Tibial nerve (tissue), 4 donors: ENCODE measurements around the gene DYDC2.

ENCODE experiments used
- EP300 ChIP-seq, 2 donors: sonication (generic); formaldehyde crosslinking; IDR thresholded peaks; one replicate each; pipeline ENCODE4 v1.6.1; 2017; ENCODE audit warnings: antibody characterized with exemption in 2 of 2, mild to moderate bottlenecking in 1 of 2
- POLR2A ChIP-seq, 2 donors: fragments of 450-650 bp; IDR thresholded peaks; one replicate each; pipeline ENCODE4 v1.6.1; 2017; ENCODE audit warnings: antibody characterized with exemption in 2 of 2, mild to moderate bottlenecking in 2 of 2, moderate library complexity in 2 of 2
- TF ChIP-seq, protein P1 (sequence below), 5 experiments: fragments of 200-600 bp in 3 of 5; fragments of 450-650 bp in 2 of 5; sonication (generic) in 3 of 5; IDR thresholded peaks; one replicate each; pipeline ENCODE4 v1.5.1; 2016 to 2019; ENCODE audit warnings: antibody characterized with exemption in 5 of 5, mild to moderate bottlenecking in 3 of 5, moderate library complexity in 2 of 5

DNA sequence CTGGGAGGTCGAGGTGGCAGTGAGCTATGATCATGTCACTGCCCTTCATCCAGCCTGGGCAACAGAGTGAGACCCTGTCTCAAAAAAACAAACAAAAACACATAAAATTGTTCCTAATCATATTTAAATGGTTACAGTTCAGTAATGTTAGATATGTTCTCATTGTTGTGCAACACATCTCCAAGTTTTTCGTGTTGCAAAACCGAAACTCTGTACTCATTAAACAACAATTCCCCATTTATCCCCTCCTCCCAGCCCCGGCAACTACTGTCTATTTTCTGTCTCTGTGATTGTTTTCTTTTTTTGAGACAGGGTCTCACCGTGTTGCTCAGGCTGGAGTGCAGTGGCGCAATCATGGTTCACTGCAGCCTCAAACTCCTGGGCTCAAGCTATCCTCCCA, 35.7 kb downstream of the DYDC2 start:
- TF ChIP-seq, protein P1, sequence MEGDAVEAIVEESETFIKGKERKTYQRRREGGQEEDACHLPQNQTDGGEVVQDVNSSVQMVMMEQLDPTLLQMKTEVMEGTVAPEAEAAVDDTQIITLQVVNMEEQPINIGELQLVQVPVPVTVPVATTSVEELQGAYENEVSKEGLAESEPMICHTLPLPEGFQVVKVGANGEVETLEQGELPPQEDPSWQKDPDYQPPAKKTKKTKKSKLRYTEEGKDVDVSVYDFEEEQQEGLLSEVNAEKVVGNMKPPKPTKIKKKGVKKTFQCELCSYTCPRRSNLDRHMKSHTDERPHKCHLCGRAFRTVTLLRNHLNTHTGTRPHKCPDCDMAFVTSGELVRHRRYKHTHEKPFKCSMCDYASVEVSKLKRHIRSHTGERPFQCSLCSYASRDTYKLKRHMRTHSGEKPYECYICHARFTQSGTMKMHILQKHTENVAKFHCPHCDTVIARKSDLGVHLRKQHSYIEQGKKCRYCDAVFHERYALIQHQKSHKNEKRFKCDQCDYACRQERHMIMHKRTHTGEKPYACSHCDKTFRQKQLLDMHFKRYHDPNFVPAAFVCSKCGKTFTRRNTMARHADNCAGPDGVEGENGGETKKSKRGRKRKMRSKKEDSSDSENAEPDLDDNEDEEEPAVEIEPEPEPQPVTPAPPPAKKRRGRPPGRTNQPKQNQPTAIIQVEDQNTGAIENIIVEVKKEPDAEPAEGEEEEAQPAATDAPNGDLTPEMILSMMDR (IDR thresholded peaks at IDR 0.05) = no peak
- TF ChIP-seq POLR2A (IDR thresholded peaks at IDR 0.05) (no peak), EP300 (IDR thresholded peaks at IDR 0.05) (no peak)
